ENCODE measurements around the gene LSM4. TPM values are rescaled to one million over a fixed set of nuclear protein-coding genes. Genes with fewer than 3 reads are reported as not detected.
A peak's percentile ranks its signal among the peaks of the same experiment; 100 is the strongest.

The LSM4 gene
- total and polyA plus RNA-seq, 2 of the 13 experiments (the other 11 are each of a cell fraction or from before 2014, with no cell fraction given) = 65.8 to 166 TPM

DNA sequence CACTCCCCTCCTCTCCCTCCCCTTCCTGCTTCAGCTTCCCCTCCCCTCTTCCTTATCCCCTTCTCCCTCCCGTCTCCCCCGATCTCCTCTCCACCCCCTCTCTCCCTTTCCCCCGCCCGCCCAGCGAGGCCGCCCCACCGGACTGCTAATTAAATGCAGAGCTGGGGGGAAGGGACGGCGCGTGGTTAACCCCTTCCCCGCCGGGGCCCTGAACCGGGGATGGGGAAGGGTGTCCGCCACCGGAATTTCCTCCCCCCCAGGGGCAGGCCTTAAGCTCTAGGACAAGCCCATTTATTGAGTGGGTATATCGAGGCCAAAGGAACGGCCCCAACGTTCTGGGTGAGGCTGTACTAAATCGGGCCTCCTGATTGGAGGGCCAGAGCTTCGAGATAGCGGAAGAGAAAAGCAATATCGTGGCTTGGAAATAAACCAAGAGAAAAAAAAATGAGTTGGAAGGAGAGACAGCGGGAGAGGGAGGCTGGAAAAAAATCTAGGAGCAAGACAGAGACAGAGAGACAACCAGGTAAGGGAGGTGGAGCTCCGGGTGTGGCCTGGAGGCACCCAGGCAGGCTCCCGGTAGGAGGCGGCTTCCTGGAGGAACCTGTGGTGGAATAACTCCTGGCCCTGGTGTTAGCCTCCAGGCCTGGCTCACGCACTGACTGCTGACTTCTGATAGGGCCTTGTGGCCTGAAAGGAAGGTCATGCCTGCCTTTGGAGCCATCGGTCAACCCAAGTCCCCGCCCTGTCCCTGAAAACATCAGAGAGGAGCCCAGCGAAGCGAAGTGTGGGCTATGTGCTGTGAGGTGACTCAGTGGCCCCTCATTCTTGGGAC is 29.9 kb downstream of the LSM4 start (continued):
- TF ChIP-seq, protein P1, sequence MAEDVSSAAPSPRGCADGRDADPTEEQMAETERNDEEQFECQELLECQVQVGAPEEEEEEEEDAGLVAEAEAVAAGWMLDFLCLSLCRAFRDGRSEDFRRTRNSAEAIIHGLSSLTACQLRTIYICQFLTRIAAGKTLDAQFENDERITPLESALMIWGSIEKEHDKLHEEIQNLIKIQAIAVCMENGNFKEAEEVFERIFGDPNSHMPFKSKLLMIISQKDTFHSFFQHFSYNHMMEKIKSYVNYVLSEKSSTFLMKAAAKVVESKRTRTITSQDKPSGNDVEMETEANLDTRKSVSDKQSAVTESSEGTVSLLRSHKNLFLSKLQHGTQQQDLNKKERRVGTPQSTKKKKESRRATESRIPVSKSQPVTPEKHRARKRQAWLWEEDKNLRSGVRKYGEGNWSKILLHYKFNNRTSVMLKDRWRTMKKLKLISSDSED (CRISPR knock-in tag; IDR thresholded peaks at IDR 0.05) = no peak
- TF ChIP-seq SRSF4 (IDR thresholded peaks at IDR 0.05; ENCODE audit: low read depth, low read length, poor library complexity, severe bottlenecking) (no peak), ZKSCAN8 (CRISPR knock-in tag; IDR thresholded peaks at IDR 0.05; ENCODE audit: borderline replicate concordance) (no peak), FOXA3 (CRISPR knock-in tag; IDR thresholded peaks at IDR 0.05) (no peak), SOX13 (IDR thresholded peaks at IDR 0.05) (no peak), SOX13 (CRISPR knock-in tag; conservative IDR thresholded peaks at IDR 0.05 in 1 of 2, IDR thresholded peaks at IDR 0.05 in 1 of 2) (no peak), ZIK1 (CRISPR knock-in tag; IDR thresholded peaks at IDR 0.05; ENCODE audit: borderline replicate concordance, low read depth) (no peak), POLR2AphosphoS5 (IDR thresholded peaks at IDR 0.05; ENCODE audit: low read depth, low read length) (no peak), HNRNPK (IDR thresholded peaks at IDR 0.05; ENCODE audit: low read depth, low read length, poor library complexity, severe bottlenecking) (no peak), ZNF790 (CRISPR knock-in tag; IDR thresholded peaks at IDR 0.05; ENCODE audit: borderline replicate concordance) (no peak), JUN (CRISPR knock-in tag; IDR thresholded peaks at IDR 0.05) (no peak), MIXL1 (CRISPR knock-in tag; IDR thresholded peaks at IDR 0.05) (peak; percentile 60; the same call in 1 of the 2 replicates), SP5 (CRISPR knock-in tag; IDR thresholded peaks at IDR 0.05; ENCODE audit: borderline replicate concordance, low read depth) (0 out of 2 replicates have a peak, but pooled peaks have one; percentile 27)
- TF ChIP-seq, protein P2, sequence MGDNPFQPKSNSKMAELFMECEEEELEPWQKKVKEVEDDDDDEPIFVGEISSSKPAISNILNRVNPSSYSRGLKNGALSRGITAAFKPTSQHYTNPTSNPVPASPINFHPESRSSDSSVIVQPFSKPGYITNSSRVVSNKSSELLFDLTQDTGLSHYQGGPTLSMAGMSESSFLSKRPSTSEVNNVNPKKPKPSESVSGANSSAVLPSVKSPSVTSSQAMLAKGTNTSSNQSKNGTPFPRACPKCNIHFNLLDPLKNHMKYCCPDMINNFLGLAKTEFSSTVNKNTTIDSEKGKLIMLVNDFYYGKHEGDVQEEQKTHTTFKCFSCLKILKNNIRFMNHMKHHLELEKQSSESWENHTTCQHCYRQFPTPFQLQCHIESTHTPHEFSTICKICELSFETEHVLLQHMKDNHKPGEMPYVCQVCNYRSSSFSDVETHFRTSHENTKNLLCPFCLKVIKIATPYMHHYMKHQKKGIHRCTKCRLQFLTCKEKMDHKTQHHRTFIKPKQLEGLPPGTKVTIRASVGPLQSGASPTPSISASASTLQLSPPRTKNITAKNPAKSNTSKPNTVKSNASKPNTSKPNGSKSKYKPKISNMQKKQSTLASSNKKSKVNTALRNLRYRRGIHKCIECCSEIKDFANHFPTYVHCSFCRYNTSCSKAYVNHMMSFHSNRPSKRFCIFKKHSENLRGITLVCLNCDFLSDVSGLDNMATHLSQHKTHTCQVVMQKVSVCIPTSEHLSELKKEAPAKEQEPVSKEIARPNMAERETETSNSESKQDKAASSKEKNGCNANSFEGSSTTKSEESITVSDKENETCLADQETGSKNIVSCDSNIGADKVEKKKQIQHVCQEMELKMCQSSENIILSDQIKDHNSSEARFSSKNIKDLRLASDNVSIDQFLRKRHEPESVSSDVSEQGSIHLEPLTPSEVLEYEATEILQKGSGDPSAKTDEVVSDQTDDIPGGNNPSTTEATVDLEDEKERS (CRISPR knock-in tag; IDR thresholded peaks at IDR 0.05) = 0 out of 2 replicates have a peak, but pooled peaks have one; percentile 72
- TF ChIP-seq, protein P3, sequence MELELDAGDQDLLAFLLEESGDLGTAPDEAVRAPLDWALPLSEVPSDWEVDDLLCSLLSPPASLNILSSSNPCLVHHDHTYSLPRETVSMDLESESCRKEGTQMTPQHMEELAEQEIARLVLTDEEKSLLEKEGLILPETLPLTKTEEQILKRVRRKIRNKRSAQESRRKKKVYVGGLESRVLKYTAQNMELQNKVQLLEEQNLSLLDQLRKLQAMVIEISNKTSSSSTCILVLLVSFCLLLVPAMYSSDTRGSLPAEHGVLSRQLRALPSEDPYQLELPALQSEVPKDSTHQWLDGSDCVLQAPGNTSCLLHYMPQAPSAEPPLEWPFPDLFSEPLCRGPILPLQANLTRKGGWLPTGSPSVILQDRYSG (CRISPR knock-in tag; IDR thresholded peaks at IDR 0.05) = no peak
- TF ChIP-seq, protein P4, sequence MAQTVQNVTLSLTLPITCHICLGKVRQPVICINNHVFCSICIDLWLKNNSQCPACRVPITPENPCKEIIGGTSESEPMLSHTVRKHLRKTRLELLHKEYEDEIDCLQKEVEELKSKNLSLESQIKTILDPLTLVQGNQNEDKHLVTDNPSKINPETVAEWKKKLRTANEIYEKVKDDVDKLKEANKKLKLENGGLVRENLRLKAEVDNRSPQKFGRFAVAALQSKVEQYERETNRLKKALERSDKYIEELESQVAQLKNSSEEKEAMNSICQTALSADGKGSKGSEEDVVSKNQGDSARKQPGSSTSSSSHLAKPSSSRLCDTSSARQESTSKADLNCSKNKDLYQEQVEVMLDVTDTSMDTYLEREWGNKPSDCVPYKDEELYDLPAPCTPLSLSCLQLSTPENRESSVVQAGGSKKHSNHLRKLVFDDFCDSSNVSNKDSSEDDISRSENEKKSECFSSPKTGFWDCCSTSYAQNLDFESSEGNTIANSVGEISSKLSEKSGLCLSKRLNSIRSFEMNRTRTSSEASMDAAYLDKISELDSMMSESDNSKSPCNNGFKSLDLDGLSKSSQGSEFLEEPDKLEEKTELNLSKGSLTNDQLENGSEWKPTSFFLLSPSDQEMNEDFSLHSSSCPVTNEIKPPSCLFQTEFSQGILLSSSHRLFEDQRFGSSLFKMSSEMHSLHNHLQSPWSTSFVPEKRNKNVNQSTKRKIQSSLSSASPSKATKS (CRISPR knock-in tag; IDR thresholded peaks at IDR 0.05) = no peak
- TF ChIP-seq, protein P5, sequence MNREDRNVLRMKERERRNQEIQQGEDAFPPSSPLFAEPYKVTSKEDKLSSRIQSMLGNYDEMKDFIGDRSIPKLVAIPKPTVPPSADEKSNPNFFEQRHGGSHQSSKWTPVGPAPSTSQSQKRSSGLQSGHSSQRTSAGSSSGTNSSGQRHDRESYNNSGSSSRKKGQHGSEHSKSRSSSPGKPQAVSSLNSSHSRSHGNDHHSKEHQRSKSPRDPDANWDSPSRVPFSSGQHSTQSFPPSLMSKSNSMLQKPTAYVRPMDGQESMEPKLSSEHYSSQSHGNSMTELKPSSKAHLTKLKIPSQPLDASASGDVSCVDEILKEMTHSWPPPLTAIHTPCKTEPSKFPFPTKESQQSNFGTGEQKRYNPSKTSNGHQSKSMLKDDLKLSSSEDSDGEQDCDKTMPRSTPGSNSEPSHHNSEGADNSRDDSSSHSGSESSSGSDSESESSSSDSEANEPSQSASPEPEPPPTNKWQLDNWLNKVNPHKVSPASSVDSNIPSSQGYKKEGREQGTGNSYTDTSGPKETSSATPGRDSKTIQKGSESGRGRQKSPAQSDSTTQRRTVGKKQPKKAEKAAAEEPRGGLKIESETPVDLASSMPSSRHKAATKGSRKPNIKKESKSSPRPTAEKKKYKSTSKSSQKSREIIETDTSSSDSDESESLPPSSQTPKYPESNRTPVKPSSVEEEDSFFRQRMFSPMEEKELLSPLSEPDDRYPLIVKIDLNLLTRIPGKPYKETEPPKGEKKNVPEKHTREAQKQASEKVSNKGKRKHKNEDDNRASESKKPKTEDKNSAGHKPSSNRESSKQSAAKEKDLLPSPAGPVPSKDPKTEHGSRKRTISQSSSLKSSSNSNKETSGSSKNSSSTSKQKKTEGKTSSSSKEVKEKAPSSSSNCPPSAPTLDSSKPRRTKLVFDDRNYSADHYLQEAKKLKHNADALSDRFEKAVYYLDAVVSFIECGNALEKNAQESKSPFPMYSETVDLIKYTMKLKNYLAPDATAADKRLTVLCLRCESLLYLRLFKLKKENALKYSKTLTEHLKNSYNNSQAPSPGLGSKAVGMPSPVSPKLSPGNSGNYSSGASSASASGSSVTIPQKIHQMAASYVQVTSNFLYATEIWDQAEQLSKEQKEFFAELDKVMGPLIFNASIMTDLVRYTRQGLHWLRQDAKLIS (CRISPR knock-in tag; IDR thresholded peaks at IDR 0.05) = no peak
